Colonic mucosa (tissue), 4 donors: ENCODE measurements around the gene TACC2. TPM values are rescaled to one million over a fixed set of nuclear protein-coding genes. Genes with fewer than 3 reads are reported as not detected.

Source experiments
- DNase-seq: peaks from one replicate; pipeline ENCODE4 v3.0.0-alpha.2; 2020
- H3K27ac ChIP-seq: fragments of 200-600 bp; one replicate; pipeline ENCODE4 v1.8.0; 2021
- H3K27me3 ChIP-seq: fragments of 200-600 bp; one replicate; pipeline ENCODE4 v1.8.0; 2021
- H3K36me3 ChIP-seq: fragments of 200-600 bp; one replicate; pipeline ENCODE4 v1.8.0; 2021
- H3K4me1 ChIP-seq: fragments of 200-600 bp; one replicate; pipeline ENCODE4 v1.8.0; 2021; ENCODE audit warnings: mild to moderate bottlenecking
- H3K4me3 ChIP-seq: fragments of 200-600 bp; one replicate; pipeline ENCODE4 v1.8.0; 2021
- H3K9ac ChIP-seq, 2 donors: one replicate each; pipeline ENCODE4 v1.7.0; 2013; ENCODE audit warnings: control low read depth in 2 of 2, low read depth in 2 of 2, low read length in 2 of 2
- H3K9me3 ChIP-seq: fragments of 200-600 bp; one replicate; pipeline ENCODE4 v1.8.0; 2021
- intact Hi-C: fragments of 100-400 bp; cut with DNase I; formaldehyde crosslinking; loops from one replicate; pipeline ENCODE4 v1.14.1; 2022
- total RNA-seq, 2 donors: library from RNA; stranded (reverse); fragmentation: NEBNext Ultra II Directional in 1 of 2; extraction: Animal tissue kit (Norgen Biotek cat#: 25700) in 1 of 2; gene quantifications; one replicate each; pipeline ENCODE4 v1.2.1, GENCODE V29; 2021
- TF ChIP-seq, protein P1 (sequence below): fragments of 200-600 bp; IDR thresholded peaks from one replicate; pipeline ENCODE4 v1.8.0; 2022; ENCODE audit warnings: antibody characterized with exemption, mild to moderate bottlenecking
- donor health status: healthy.
- donor health status: DM: no; HTN: no; CAD: no.
- donor health status: DM: no; HTN: no; CAD: no.

TACC2 gene
- total RNA-seq, 2 donors from 2014 or later, result 90.0 to 93.2 TPM

DNA sequence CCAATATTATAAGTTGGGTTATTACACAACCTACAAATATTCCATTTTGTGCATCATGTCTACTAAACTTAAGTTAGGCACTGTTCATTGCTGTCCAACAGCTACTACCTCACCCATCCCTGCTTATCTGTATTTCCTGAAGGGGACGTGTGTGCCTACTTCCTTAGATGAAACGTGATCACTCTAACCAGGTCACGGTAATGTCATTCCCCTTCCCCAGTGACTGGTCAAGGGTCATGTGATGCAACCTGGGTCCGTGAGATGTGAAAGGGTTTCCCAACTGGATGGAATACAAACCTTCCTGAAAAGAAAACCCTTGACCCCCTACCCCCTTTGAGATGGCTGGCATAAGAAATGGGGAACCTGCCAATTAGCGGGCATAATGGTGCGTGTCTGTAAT, 12.4 kb upstream of the TACC2 start:
- TF ChIP-seq, protein P1, sequence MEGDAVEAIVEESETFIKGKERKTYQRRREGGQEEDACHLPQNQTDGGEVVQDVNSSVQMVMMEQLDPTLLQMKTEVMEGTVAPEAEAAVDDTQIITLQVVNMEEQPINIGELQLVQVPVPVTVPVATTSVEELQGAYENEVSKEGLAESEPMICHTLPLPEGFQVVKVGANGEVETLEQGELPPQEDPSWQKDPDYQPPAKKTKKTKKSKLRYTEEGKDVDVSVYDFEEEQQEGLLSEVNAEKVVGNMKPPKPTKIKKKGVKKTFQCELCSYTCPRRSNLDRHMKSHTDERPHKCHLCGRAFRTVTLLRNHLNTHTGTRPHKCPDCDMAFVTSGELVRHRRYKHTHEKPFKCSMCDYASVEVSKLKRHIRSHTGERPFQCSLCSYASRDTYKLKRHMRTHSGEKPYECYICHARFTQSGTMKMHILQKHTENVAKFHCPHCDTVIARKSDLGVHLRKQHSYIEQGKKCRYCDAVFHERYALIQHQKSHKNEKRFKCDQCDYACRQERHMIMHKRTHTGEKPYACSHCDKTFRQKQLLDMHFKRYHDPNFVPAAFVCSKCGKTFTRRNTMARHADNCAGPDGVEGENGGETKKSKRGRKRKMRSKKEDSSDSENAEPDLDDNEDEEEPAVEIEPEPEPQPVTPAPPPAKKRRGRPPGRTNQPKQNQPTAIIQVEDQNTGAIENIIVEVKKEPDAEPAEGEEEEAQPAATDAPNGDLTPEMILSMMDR, result no peak
- H3K36me3 ChIP-seq, result no peaks in the 10 kb centered on the region
- no peaks in the 10 kb centered on the region for H3K27me3 ChIP-seq
- H3K4me3 ChIP-seq, result no peak overlapping the region
- intact Hi-C loops, result loop anchor here (10.0 kb wide), 1 partner anchor 52 kb away; the partner anchor contains the start of gene ATE1
- no peak overlapping the region for H3K27ac ChIP-seq
- no peaks in the 10 kb centered on the region for H3K9me3 ChIP-seq
- no peak overlapping the region for H3K9ac ChIP-seq
- H3K4me1 ChIP-seq, result no peaks in the 10 kb centered on the region
- no peak for DNase-seq

DNA sequence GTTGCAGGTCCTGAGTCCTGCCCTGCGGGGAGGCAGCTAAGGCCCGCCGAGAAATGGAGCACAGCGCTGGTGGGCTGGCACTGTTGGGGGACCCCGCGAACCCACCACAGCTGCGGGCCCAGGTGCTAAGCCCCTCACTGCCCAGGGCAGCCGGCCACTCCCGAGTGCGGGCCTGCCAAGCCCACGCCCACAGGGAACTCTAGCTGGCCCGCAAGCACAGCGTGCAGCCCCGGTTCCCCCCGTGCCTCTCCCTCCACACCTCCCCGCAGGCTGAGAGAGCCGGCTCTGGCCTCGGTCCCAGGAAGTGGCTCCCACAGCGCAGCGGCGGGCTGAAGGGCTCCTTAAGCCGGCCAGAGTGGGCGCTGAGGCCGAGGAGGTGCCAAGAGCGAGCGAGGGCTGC, 10.5 kb upstream of the TACC2 start:
- Histone ChIP-seq H3K9me3 (no peaks in the 10 kb centered on the region), H3K4me3 (no peak overlapping the region), H3K27me3 (no peaks in the 10 kb centered on the region), H3K36me3 (no peaks in the 10 kb centered on the region), H3K27ac (no peak overlapping the region), H3K9ac (no peak overlapping the region), H3K4me1 (no peaks in the 10 kb centered on the region)
- intact Hi-C loops, result loop anchor here (10.0 kb wide), 1 partner anchor 54 kb away; the partner anchor contains the start of gene ATE1
- TF ChIP-seq, protein P1, result no peak
- DNase-seq, result no peak

DNA sequence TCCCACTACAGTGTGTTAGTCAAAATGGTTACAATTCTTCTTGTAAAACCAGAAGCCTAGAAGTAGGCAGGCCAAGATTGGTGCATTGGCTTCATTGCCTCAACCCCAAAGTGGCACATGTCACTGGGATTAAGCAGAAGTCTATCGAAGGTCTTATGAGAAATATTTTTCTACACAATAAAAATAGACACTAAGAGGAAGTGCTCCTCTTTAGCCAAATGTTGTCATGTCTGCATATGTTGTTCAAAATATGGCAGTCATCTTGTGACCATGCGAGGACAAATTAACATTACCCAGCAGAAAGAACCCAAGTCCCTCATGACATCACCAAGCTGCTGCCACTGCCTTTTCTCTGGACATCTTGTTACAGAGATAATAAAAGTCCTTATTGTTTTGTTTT, 7.6 kb upstream of the TACC2 start:
- H3K9me3 ChIP-seq, result no peaks in the 10 kb centered on the region
- intact Hi-C loops, result no loop called here
- H3K4me1 ChIP-seq, result no peaks in the 10 kb centered on the region

DNA sequence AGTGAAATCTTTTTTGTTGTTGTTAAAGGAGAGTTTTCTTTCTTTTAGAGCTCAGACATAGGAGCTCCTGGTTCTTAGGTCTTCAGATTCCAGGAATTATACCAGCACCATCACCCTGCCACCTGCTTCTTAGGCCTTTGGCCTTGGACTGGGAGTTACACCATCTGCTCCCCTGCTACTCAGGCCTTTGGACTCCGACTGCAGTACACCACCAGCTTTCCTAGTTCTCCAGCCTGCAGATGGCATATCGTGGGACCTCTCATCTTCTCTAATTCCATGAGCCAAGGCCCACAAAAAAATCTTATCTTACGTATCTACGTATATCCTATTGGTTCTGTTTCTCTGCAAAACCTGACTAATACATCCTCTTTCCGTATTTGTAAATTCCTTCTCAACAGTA, 5.1 kb upstream of the TACC2 start:
- no peak for DNase-seq
- no peaks in the 10 kb centered on the region for H3K4me1 ChIP-seq
- TF ChIP-seq, protein P1, result no peak
- no peaks in the 10 kb centered on the region for H3K36me3 ChIP-seq
- H3K4me3 ChIP-seq, result no peak overlapping the region
- no peaks in the 10 kb centered on the region for H3K27me3 ChIP-seq
- H3K9ac ChIP-seq, result no peak overlapping the region
- no peak overlapping the region for H3K27ac ChIP-seq
- intact Hi-C loops, result no loop called here
- H3K9me3 ChIP-seq, result no peaks in the 10 kb centered on the region

More for the DNA sequence above, 7.6 kb upstream of the TACC2 start:
- Histone ChIP-seq H3K27ac (no peak overlapping the region), H3K36me3 (no peaks in the 10 kb centered on the region), H3K9ac (no peak overlapping the region), H3K4me3 (no peak overlapping the region), H3K27me3 (no peaks in the 10 kb centered on the region)
- TF ChIP-seq, protein P1, result no peak
- no peak for DNase-seq

DNA sequence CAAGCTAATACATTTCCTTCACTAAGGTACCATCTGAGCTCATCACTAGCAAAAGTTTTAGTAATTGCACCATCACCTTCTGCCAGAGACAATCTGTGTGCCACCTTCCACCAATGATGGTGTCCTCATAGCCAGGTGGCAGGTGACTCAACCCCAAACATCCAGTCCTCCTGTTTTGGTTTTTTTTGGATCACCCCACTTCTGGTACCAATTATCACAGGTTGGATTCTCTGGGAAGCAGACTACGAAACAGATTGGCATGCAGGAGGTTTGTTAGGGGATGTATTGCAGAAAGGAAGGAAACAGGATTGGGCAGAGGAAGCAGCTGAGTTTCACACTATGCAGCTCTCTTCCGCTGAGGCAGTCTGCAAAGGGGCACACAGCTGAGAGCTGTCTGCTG, 4.5 kb upstream of the TACC2 start:
- Histone ChIP-seq H3K9me3 (no peaks in the 10 kb centered on the region), H3K4me1 (no peaks in the 10 kb centered on the region), H3K4me3 (no peak overlapping the region), H3K9ac (no peak overlapping the region), H3K27ac (no peak overlapping the region), H3K27me3 (no peaks in the 10 kb centered on the region), H3K36me3 (no peaks in the 10 kb centered on the region)
- no peak for DNase-seq
- intact Hi-C loops, result no loop called here
- TF ChIP-seq, protein P1, result no peak
